GM12875 (cell line): ENCODE results near the gene SFXN5.
A peak's percentile ranks its signal among the peaks of the same experiment; 100 is the strongest.

Source experiments
- H3K4me3 ChIP-seq: one replicate; pipeline ENCODE4 v1.5.1; 2011; ENCODE audit warnings: low read depth, low read length, control low read depth
- CTCF ChIP-seq: IDR thresholded peaks from 2 replicates; pipeline ENCODE4 v1.5.1; 2011; ENCODE audit warnings: low read depth, mild to moderate bottlenecking, control low read depth, inconsistent platforms, low read length, moderate library complexity, borderline replicate concordance; ENCODE audit not compliant: insufficient read depth

SFXN5 gene

GRCh38 chr2:73088211-73088610 is 16.7 kb upstream of the SFXN5 start:
- H3K4me3 ChIP-seq: no peak overlapping the region
- TF ChIP-seq CTCF: no peak

- H3K4me3 ChIP-seq: no peak overlapping the region
- TF ChIP-seq CTCF: no peak
These were observed 15.8 kb upstream of the SFXN5 start for GRCh38 chr2:73087311-73087710.

GRCh38 chr2:73085691-73086090 is 14.2 kb upstream of the SFXN5 start:
- no peak overlapping the region for H3K4me3 ChIP-seq
- TF ChIP-seq CTCF: peak; percentile 97

- no peak overlapping the region for H3K4me3 ChIP-seq
- no peak for TF ChIP-seq CTCF
These were observed 13.5 kb upstream of the SFXN5 start for GRCh38 chr2:73084971-73085370.

GRCh38 chr2:73083886-73084800 is 12.6 kb upstream of the SFXN5 start:
- no peak overlapping the region for H3K4me3 ChIP-seq
- TF ChIP-seq CTCF: no peak

- no peak for TF ChIP-seq CTCF
- H3K4me3 ChIP-seq: no peak overlapping the region
These were observed 11.3 kb upstream of the SFXN5 start for GRCh38 chr2:73082523-73083410.
